Lower leg skin (tissue), 3 donors: ENCODE results near the gene EMILIN2.

Experiments
- POLR2A ChIP-seq, 2 donors: fragments of 450-650 bp; IDR thresholded peaks; one replicate each; pipeline ENCODE4 v1.6.1; 2016 to 2017; ENCODE audit warnings: antibody characterized with exemption in 2 of 2, mild to moderate bottlenecking in 1 of 2, moderate library complexity in 1 of 2
- TF ChIP-seq, protein P1 (sequence below), 3 donors: fragments of 450-650 bp; IDR thresholded peaks; one replicate each; pipeline ENCODE4 v1.5.1; 2016; ENCODE audit warnings: antibody characterized with exemption in 3 of 3, mild to moderate bottlenecking in 3 of 3, moderate library complexity in 2 of 3

DNA sequence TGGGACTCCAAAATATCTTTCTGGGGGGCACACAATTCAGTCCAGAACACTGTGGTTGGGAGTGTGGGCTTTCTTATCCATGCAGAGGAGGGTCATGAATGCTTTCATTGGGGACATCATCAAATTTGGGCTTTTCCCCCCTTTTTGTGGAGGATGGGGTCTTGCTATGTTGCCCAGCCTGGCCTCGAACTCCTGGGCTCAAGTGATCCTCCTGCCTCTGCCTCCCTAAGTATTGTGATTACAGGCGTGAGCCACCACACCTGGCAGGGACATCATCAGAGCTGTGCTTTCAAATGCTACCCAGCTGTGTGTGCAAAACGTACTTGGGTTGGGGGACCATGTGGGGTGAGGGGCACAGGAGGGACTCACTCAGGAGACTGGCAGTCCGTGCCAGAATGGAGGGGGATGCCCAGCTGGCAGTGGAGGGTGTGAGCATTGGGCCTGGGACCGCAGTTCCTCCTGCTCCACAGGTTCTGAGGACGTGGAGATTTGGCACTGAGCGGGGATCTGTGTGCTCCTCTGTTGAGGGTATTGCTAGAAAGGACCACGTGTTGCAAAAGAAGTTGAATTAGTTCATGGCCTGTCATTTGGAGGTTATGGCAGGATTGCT is 24.4 kb downstream of the EMILIN2 start:
- TF ChIP-seq POLR2A (IDR thresholded peaks at IDR 0.05), result no peak
- TF ChIP-seq, protein P1, sequence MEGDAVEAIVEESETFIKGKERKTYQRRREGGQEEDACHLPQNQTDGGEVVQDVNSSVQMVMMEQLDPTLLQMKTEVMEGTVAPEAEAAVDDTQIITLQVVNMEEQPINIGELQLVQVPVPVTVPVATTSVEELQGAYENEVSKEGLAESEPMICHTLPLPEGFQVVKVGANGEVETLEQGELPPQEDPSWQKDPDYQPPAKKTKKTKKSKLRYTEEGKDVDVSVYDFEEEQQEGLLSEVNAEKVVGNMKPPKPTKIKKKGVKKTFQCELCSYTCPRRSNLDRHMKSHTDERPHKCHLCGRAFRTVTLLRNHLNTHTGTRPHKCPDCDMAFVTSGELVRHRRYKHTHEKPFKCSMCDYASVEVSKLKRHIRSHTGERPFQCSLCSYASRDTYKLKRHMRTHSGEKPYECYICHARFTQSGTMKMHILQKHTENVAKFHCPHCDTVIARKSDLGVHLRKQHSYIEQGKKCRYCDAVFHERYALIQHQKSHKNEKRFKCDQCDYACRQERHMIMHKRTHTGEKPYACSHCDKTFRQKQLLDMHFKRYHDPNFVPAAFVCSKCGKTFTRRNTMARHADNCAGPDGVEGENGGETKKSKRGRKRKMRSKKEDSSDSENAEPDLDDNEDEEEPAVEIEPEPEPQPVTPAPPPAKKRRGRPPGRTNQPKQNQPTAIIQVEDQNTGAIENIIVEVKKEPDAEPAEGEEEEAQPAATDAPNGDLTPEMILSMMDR (IDR thresholded peaks at IDR 0.05), result no peak
